Measurements from ENCODE around the gene COX8A. TPM values are rescaled to one million over a fixed set of nuclear protein-coding genes. Genes with fewer than 3 reads are reported as not detected.
A peak's percentile ranks its signal among the peaks of the same experiment; 100 is the strongest.

COX8A gene
- total RNA-seq, 4 donors from 2014 or later = 265 to 424 (median 362) TPM

- DNase-seq (ENCODE audit: low spot score) (no peak), ATAC-seq (ENCODE audit: low FRiP score) (no peak)
- TF ChIP-seq CTCF (IDR thresholded peaks at IDR 0.05) = no peak
Measured at GRCh38 chr11:63998558-63999348, 24.3 kb downstream of the COX8A start.

DNA sequence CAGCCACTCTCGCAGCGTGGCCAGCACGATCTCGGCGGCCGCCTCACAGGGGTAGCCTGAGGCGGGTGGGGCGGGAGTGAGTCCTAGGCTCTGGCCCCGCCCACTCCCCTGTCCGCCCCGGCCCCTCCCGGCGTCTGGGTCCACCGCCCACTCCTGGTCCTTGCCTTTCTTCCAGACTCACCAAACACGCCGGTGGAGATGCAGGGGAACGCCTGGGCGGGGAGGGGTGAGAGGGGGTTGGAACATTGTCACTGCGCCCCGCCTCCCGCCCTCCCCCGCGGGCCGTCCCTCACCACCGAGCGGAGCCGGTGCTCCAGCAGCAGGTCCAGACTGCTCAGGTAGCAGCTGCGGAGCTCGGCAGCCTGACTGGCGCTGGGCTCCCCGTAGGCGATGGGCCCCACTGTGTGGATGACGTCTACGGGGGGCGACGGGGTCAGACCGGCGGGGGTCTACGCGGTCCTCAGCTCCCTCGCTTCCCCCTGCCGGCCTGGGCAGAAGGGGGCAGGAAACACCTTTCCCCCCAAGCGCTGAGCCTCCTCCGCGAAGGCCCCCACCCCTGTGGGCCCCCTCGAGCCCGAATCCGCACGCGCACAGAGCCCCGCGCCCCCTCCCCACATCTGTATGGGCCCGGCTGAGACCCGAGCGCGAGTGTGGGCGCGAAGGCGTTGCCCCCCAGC, 25.1 kb downstream of the COX8A start:
- TF ChIP-seq CTCF (IDR thresholded peaks at IDR 0.05) = no peak
- DNase-seq (ENCODE audit: low spot score) (no peak), ATAC-seq (ENCODE audit: low FRiP score) (peak; percentile 27)

DNA sequence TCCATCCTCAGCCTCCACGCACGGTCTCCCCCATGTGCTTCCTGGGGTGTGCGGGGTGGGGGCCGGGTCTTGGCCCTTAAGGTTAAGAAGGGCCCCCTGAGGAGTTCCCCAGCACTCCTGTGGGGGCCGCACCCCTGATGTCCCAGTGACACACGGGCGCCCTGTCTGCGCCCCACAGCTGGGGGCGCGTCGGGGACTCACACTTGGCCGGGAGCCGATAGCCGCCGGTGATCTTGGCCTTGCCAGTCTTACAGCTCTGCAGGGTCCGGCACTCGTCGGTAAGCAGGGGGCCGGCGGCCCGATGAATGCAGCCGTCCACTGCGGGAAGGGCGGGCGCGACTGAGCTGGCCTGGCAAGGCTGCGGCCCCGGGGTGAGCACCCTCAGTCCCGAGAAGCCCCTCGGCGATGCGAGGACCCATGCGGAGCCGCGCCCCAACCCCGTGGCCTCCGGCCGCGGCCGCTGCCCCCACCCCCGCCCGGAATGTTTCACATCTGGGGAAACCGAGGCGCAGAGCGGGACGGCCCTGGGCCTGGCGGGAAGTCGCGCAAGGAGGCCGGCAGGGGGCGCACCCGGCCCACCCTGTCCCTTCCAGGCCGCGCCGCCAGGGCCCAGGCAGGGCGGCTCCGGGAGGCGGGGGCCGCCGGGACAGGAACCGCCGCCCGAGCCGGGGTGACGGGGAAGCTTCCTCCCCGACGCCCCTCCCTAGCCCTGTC, 25.8 kb downstream of the COX8A start:
- DNase-seq (ENCODE audit: low spot score) (no peak), ATAC-seq (ENCODE audit: low FRiP score) (peak; percentile 74)
- peak in 2 of 3 donors; percentile 77 to 89 for TF ChIP-seq CTCF (IDR thresholded peaks at IDR 0.05)

DNA sequence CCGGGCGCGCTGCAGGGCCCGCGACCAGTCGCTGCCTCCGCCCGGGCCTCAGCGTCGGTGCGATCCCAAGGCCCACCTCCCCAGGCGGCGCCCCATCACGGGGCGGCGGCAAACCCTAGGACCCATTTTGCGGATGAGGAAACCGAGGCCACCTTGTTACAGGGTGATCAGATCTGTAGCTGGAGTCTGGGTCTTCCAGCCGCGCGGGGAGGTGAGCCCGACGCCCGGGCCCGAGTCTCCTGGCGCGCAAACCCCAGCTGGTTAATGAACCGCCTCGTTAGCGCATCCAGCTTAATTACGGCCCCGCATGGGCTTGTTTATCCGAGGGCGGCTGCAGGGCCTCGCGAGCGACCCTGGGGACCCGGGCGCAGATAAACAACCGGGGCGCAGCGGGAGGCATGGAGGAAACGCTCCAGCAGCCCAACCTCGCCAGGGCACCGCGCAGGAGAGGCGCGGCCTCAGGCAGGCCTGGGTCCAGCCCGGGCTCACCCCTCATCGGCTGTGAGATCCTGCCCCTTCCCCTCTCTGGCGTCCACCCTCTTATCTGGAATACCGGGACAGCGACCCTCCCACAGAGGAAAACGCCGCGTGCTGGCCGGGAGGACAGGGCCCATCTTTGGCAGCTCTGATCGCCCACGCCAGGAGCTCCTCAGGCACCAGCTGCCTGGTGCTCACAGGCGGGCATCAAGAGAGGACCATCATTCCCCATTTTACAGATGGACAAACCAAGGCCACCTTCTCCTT, 26.5 kb downstream of the COX8A start:
- no peak for DNase-seq (ENCODE audit: low spot score)
- no peak for TF ChIP-seq CTCF (IDR thresholded peaks at IDR 0.05)
- ATAC-seq (ENCODE audit: low FRiP score) = no peak

DNA sequence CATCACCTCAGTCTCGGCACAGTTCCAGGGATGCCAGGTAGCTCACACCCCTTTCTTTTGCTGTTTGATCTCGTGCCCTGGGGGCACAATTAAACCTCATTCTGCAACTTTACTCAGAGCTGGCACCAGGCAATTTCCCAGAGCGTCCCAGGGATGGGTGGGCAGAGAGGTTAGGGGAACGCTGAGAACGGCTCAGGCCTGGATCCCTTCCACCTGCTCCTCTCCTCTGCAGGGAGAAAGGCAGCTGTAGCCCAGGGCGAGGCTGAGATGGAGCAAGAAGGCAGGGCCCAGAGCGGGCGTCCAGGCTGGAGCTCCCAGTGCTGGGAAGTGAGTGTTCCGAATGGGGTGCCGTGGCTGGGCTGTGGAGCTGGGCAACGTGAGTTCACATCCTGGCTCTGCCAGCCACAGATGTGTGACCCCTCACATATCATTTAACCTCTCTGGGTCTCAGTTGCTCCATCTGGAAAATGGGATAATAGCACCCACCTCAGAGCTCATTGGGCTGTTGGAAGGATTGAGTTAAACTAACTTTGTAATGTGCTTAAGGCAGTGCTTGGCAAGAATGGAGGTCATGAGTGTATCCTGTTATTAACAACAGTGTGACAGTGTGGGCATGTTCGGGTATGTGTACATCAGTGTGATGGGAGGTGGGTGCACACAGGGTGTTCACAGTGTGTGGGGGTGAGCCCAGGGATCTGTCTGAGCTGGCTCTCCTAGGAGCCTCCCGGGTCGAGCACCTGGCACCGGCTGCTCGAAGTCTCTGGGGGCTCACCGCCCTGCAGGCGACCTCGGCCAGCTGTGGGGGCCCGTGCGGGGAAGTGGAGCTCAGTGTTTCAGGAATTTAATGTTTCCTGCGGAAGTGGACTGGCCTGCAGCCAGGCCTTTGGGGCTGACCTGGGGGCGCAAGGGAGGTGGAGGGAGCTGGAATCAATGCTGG, 27.3 kb downstream of the COX8A start:
- no peak for TF ChIP-seq CTCF (IDR thresholded peaks at IDR 0.05)
- DNase-seq (ENCODE audit: low spot score) = no peak
- ATAC-seq (ENCODE audit: low FRiP score) = no peak
